NOMO-1 treated with DMSO at 0.1 percent for 48 hours (cell line): ENCODE measurements around the gene GRK1.

ENCODE experiments used
- DNase-seq: peaks from one replicate; lab custom pipeline; 2025; ENCODE audit not compliant: unreplicated experiment; lab: John Stamatoyannopoulos, UW

GRK1 gene

DNA sequence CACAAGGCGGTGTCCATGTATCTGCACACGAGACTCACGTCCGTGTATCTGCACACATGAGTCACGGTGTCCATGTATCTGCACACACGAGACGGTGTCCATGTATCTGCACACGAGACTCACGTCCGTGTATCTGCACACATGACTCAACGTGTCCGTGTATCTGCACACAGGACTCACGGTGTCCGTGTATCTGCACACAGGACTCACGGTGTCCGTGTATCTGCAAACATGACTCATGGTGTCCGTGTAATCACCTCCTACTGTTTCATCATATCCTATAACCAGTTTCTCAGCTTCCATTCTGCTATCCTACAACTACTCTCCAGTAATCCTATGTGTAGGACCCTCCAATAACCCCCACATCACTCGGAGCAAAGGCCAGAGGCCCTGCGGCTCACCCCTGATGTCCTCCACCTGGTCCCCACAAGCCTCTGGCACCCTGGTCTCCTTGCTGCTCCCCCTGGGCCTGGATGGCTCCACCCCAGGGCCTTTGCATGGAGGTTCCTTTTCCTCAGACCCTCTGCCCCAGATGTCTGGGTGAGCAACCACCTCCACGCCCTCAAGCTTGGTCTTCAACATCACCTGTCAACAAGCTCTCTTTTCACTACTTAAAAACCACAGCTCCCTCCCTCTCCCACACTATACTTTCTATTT lies 89.5 kb downstream of the GRK1 start:
- DNase-seq: peak; percentile 19

GRCh38 chr13:113758651-113759524 lies 91.9 kb downstream of the GRK1 start, which contains the start of gene TMEM255B:
TSS of gene TMEM255B (plus strand) at chr13:113759226. CDS start at chr13:113759270, 44 bp downstream.
- DNase-seq: peak; percentile 91

- DNase-seq: no peak
These were observed 92.6 kb downstream of the GRK1 start for GRCh38 chr13:113759525-113760137.

DNA sequence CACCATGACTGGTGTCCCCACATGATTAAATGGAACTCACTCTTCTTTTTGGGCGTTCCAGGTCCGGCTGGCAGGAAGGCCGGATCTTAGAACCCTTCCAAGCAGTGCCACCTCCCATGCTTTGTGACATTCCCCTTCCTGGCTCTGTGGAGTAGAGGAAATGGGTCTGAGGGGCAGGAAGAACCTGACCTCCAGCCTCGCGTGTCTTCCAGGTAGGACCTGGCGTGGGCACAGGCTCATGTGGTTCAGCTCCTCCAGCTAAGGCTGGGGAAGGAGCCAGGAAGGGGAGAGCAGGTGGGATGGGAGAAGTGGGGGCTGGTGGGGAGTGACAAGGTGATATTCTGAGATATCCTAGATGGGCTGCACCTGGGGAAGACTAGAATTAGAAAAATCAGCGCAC lies 94.1 kb downstream of the GRK1 start:
- DNase-seq: no peak

DNA sequence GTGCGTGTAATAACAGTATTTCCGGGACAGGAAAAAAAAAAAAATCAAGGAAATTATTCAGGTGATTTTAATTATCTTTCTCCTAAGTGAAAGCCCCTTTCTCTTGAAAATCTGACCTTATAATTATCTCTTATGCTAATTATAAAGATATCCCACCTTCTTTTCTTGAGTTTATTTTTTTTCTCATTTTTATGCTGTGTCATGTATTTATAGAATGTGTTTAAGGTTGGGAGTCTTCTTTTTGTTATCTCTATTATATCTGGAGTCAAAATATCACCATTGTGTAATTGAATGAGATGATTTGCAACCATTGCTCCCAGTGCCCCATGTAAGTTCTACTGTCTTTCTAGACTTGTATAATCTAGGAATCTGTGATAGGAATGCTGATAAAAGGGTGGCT lies 95.1 kb downstream of the GRK1 start:
- DNase-seq: no peak

DNA sequence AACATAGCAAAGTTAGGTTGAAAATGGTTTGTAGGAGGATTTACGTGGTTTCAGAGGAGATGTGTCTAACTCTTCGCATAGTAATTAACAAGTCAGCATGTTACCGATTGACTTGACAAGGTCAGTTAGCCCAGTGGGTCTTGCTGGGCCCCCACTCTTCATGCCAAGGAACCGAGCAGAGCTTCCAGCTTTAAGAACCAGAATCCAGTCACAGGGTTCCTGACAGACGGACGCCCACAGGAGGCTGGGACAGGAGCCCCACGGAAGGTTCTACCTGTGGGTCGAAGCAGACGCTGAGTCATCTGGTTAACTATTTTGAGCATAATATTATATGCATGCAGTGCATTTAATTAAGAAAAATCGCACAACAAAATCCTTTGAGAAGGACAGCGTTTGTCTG lies 95.5 kb downstream of the GRK1 start:
- no peak for DNase-seq

- no peak for DNase-seq
These were observed 96.2 kb downstream of the GRK1 start for GRCh38 chr13:113763254-113763653.

DNA sequence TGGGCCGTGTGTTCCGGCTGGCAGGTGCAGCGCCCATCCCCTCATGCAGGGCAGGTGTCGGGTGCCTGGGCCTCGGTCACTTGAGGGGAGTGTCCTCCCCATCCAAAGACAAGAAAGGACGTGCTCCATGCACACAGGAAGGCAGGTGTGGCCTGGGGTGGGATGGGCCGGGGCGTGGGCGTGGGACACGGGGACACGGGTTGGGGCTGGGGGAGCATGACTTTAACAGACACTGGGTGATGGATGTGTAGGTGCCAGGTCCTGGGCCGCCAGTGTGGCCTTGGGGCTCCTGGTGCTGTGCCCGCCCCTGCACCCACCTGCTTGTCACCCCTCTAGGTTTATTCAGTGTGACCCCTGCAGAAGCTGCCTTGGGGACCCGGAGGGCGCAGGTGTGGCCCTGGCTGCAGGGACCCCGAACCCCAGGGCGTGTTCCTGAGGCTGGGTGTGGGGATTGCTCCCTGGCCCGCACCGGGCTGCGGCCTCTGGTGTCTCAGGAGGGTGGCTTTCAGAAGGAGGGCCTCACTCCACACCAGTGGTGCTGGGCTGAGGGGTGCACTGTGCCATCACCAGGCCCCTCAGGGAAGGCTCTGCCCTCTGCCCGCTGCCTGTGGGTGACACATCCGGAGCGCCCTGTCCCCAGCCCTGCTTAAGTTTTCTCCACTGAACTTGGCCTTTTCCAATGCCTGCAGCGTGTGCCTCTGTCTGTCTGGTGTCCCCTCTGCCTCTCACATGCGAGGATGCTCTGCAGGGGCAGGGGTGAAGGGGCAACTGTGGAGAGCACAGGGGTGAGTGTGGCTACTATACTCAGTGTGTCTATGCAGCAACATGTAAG lies 97.2 kb downstream of the GRK1 start:
- DNase-seq: no peak

DNA sequence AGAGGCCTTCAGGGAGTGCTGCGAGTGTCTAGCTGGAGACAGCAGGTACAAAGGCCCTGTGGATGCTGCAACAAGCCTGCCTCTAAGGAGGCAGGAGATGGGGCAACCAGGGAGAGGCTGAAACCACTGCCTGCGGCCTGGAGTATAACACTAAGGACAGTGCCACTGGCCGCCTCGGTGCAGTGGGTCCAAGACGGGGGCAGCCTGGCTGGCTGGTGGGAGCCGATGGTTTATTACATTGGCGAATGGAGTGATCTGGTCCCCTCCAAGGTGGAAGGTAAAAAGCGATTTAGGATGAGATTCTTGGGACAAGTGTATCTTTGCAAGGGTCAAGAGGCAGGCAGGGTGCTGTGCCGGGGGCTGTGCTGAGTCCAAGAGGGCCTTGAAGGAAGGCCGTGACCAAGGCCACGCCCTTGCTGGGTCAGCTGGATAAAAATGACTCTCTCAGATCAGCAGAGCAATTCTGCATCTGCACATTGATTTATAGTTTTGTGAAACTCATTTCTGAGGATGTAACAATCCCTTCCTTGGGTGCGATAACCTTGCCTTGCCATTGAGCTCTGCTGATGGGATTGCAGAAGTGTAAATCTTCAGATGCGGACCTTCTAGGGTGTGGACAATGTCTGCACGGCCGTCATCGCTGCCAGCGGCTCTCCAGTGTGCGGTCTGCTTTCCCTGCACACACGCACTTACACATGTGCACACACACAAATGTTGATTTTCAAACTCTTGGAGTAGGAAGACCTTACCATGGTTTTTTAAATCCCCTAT lies 98.0 kb downstream of the GRK1 start:
- DNase-seq: no peak

- DNase-seq: no peak
These were observed 98.5 kb downstream of the GRK1 start for GRCh38 chr13:113765564-113765910.

DNA sequence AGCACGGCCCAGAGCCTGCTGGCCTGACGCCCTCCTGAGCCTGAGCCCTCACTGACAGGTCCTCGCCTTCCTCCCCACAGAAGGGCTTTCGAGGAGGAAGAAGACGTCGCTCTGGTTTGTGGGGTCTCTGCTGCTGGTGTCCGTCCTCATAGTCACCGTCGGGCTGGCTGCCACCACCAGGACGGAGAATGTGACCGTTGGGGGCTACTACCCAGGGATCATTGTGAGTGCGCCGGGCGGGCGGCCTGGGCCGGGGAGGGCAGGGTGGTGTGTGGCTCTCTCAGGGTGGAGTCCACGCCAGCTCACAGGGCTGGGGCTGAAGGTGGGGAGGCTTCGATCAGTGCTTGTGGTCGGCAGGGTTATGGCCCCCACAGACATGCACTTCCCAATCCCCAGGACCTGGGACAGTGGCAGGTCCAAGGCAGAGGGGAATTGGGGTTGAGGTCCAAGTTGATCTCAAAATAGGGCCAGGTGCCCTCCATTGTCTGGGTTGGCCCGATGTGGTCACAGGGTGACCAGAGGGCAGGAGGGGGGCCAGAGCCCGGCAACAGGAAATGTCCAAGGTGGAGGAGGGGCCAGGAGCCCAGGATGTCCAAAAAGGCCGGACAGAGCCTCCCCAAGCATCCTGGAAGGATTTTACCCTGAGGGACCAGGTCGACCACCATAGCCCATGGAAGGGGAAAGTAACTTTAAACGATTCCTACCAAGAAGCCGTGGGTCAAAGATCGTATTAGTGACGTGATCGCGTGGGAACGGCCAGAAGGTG lies 99.2 kb downstream of the GRK1 start:
- no peak for DNase-seq

DNA sequence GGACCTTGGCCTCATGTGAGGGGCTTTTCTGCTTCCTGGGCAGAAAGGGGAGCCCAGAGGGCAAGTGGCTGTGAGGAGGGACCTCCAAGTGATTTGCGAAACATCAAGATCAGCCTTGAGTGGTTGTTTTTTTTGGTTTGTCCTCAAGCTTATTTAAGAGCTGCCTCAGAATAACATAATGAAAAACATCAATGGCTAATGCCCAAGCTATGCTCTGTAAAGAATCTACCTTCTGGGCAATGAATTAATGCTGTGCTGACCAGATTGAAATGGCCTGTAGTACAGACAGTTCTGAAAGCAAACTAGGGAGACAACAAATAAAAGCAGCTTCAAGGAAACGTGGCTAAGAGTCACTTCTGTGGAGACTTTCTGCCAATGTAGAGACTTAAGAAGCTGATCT lies 100.3 kb downstream of the GRK1 start:
- no peak for DNase-seq

DNA sequence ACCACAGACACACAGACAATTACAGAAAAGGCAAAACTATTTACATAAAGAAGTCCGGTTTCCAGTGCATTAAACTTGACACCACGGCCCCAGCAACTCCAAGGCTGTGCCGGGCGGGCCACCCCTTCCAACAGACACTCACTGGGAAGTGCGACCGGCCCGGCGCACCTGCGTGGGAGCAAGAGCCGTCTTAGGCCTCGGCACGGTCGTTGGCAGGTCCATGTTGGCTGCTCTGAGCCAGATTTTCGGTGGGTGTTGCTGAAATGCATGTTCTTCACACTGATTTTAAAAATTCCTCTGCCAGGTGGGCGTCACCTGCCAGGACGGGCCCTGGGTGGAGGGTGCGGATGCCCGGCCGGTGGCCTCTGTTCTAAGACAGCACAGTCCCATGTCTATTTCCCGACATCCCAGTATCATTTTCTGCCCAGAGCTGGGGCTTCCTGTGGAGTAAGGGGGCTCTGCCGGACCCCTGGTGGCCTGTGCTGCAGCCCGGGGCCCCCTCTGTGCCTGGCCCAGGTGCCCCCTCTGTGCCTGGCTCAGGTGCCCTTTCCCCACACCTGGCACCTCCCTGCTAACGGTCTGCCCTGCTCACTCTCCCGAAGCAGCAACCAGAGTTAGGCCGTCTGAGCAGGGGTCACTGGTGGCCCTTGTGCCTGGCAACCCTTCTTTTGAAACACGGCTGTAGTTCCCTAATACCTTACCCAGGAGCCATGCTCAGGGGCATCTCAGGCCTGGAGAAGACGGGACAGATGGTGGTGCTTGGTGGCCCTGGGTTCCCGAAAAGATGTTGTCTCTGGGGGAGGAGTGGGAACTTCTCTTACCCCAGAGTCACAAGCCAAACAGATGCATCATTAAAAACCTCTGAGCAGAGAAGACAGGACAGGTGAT lies 101.2 kb downstream of the GRK1 start:
- DNase-seq: no peak

- no peak for DNase-seq
These were observed 102.1 kb downstream of the GRK1 start for GRCh38 chr13:113769106-113769505.

GRCh38 chr13:113769881-113770280 lies 102.9 kb downstream of the GRK1 start:
- no peak for DNase-seq

DNA sequence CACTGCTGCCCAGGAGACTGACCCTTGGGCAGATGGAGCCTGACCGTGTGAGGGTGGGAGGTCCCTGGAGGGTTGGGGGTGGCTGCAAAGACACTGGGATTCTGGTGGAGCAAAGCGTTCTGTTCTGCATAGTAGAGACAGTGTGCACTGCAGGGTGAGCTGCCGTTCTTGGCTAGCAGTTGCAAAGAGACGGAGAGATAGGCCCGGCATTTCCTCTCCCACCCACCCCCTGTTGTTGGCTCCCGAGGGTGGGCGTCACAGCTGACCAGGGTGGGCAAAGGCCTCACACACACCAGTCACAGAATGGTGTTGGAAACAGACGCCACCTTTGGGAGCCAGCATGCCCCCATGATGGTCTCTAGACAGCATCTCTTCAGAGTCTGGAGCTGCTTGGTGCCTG lies 103.4 kb downstream of the GRK1 start:
- no peak for DNase-seq

DNA sequence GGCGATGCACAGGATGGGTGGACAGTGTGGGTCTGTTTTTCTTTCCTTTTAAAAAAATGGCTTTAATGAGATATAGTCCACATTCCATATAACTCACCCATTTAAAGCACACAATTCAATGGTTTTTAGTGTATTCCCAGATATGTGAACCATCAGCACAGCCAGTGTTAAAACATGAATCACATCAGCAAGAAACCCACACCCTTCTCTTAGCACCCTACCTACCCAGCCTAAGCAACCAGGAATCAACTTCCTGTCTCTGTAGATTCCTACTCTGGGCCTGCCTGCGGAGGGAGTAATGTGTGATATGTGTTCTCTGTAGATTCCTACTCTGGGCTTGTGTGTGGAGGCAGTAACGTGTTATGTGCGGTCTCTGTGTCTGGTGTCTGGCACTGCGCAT lies 103.9 kb downstream of the GRK1 start:
- DNase-seq: no peak

- DNase-seq: peak; percentile 40
These were observed 104.8 kb downstream of the GRK1 start for GRCh38 chr13:113771709-113772331.
